ENCODE data around the gene MRPS2. TPM values are rescaled to one million over a fixed set of nuclear protein-coding genes. Genes with fewer than 3 reads are reported as not detected.
A peak's percentile ranks its signal among the peaks of the same experiment; 100 is the strongest.

MRPS2 gene
- total and polyA plus RNA-seq, 9 of the 15 experiments (the other 6 are each of a cell fraction or from before 2014, with no cell fraction given): 8.0 to 167 (median 81.3) TPM

DNA sequence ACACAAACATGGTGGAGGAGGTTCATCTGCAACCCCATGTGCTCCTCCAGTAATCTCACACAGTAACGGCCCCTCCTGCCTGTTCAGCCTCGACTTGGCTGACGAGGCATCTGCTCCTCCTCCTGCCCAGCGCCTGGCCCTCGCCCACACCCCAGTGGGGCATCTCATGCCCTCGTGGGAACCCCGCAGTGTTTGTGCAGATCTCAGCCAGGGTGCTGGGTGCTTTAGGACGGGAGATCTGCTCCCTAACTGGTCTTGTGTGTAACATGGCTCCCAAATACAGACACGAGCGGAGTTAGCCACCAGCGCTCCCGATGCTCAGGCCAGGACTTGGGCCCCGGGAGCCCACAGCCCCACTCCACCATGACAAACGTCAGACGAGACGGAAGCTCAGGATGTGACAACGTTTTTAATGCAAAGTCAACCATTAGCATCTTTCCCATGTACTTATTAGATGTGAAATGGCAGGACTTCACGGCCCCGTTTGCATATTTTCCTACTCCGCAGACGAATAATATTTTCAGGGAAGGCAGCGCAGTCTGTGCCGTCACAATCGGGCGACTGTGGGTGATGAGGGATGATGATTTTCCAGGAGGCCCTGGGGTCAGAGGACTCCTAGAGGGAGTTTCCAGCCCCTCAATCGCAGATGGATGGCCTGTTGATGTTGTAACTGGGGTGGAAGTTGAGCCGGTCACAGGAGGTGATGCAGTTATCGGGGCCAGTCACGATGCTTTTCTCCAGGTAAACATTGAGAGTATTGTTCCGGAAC, 5.5 kb upstream of the MRPS2 start:
- no peak for TF ChIP-seq FOSL1 (tag; conservative IDR thresholded peaks at IDR 0.05)
- TF ChIP-seq CBFA2T2 (conservative IDR thresholded peaks at IDR 0.05): no peak
- TF ChIP-seq WHSC1 (IDR thresholded peaks at IDR 0.05; ENCODE audit: low read length): no peak
- no peak for TF ChIP-seq MCM5 (IDR thresholded peaks at IDR 0.05; ENCODE audit: low read depth)
- TF ChIP-seq ZNF384 (IDR thresholded peaks at IDR 0.05; ENCODE audit: low read depth, low read length): no peak
- no peak for TF ChIP-seq KLF16 (IDR thresholded peaks at IDR 0.05)
- no peak for TF ChIP-seq PKNOX1 (IDR thresholded peaks at IDR 0.05)
- TF ChIP-seq, protein P1, sequence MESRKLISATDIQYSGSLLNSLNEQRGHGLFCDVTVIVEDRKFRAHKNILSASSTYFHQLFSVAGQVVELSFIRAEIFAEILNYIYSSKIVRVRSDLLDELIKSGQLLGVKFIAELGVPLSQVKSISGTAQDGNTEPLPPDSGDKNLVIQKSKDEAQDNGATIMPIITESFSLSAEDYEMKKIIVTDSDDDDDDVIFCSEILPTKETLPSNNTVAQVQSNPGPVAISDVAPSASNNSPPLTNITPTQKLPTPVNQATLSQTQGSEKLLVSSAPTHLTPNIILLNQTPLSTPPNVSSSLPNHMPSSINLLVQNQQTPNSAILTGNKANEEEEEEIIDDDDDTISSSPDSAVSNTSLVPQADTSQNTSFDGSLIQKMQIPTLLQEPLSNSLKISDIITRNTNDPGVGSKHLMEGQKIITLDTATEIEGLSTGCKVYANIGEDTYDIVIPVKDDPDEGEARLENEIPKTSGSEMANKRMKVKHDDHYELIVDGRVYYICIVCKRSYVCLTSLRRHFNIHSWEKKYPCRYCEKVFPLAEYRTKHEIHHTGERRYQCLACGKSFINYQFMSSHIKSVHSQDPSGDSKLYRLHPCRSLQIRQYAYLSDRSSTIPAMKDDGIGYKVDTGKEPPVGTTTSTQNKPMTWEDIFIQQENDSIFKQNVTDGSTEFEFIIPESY (CRISPR knock-in tag; IDR thresholded peaks at IDR 0.05): no peak
- TF ChIP-seq ZNF609 (CRISPR knock-in tag; IDR thresholded peaks at IDR 0.05; ENCODE audit: borderline replicate concordance): no peak
- TF ChIP-seq HIVEP1 (CRISPR knock-in tag; IDR thresholded peaks at IDR 0.05): no peak
- no peak for TF ChIP-seq NCOA4 (IDR thresholded peaks at IDR 0.05; ENCODE audit: partially characterized antibody)
- no peak for TF ChIP-seq HES1 (IDR thresholded peaks at IDR 0.05; ENCODE audit: low read depth)
- TF ChIP-seq CCAR2 (IDR thresholded peaks at IDR 0.05; ENCODE audit: low read depth, low read length): no peak
- no peak for TF ChIP-seq TAF9B (IDR thresholded peaks at IDR 0.05; ENCODE audit: partially characterized antibody)
- no peak for TF ChIP-seq ZNF146 (CRISPR knock-in tag; IDR thresholded peaks at IDR 0.05; ENCODE audit: unreplicated experiment)
- Histone ChIP-seq H3K9me3 (replicated peaks; ENCODE audit: control insufficient read depth, insufficient read depth, low read depth, low read length) (no peaks in the 10 kb centered on the region), H4K20me1 (replicated peaks; ENCODE audit: control insufficient read depth, insufficient read depth, low read length) (no peaks in the 10 kb centered on the region), H3K79me2 (ENCODE audit: control insufficient read depth, insufficient read depth, low read length) (no peaks in the 10 kb centered on the region), H3K4me2 (ENCODE audit: insufficient read depth, low read length) (no peak overlapping the region), H3K4me3 (no peak overlapping the region), H3K9me1 (ENCODE audit: control insufficient read depth, insufficient read depth, low read length) (no peaks in the 10 kb centered on the region), H3K36me3 (ENCODE audit: control insufficient read depth, insufficient read depth, low read length) (no peaks in the 10 kb centered on the region), H3K27me3 (ENCODE audit: control insufficient read depth in 2 of 2, insufficient read depth in 2 of 2, low read length in 2 of 2) (no peaks in the 10 kb centered on the region), H3K4me1 (replicated peaks in 1 of 2; ENCODE audit: control insufficient read depth in 2 of 2, insufficient read depth in 2 of 2, low read length in 2 of 2) (peaks cover 0 to 24% of the 10 kb centered on the region in 2 experiments; a peak in 3 of 5 replicates), H3K27ac (ENCODE audit: extremely low read depth, low read depth, low read length) (no peak overlapping the region; the same call in 2 of the 3 replicates), H3K9ac (ENCODE audit: insufficient read depth in 1 of 2, low read depth in 2 of 2, low read length in 2 of 2) (peak overlapping the region in 1 of 2 experiments; percentile 31; a peak in 1 of 4 replicates), H2AFZ (ENCODE audit: low read depth, low read length) (no peak overlapping the region)
- BruUV-seq (replicated peaks): no TSS peak
- intact Hi-C loops (cut with micrococcal nuclease): no loop called here
- no peak for FAIRE-seq
- ChIA-PET POLR2A (no interaction called here), CTCF (ENCODE audit: low intra/inter-chr PET ratio) (no interaction called here)
- DNase-seq (ENCODE audit: extremely low read depth in 1 of 4, low spot score in 3 of 4): no peak
- ATAC-seq: no peak
- 58% methylated on average over 30 of the region's 30 CpGs for WGBS (ENCODE audit: insufficient coverage, low coverage, missing lambda C conversion rate)
- in situ Hi-C loops (cut with MboI): no loop called here
